GM19397 (cell line): ENCODE data around the gene TSC22D1.
"Not testable (repeated sequence)": the region's sequence is repeated elsewhere in the genome, so short reads cannot be mapped to it uniquely, and the experiment has no call there.

Source experiments
- ATAC-seq: cut with Tn5 transposase; IDR thresholded peaks from one replicate; pipeline ENCODE4 v1.9.1; 2021; ENCODE audit warnings: mild to moderate bottlenecking, moderate library complexity; ENCODE audit not compliant: unreplicated experiment

TSC22D1 gene

DNA sequence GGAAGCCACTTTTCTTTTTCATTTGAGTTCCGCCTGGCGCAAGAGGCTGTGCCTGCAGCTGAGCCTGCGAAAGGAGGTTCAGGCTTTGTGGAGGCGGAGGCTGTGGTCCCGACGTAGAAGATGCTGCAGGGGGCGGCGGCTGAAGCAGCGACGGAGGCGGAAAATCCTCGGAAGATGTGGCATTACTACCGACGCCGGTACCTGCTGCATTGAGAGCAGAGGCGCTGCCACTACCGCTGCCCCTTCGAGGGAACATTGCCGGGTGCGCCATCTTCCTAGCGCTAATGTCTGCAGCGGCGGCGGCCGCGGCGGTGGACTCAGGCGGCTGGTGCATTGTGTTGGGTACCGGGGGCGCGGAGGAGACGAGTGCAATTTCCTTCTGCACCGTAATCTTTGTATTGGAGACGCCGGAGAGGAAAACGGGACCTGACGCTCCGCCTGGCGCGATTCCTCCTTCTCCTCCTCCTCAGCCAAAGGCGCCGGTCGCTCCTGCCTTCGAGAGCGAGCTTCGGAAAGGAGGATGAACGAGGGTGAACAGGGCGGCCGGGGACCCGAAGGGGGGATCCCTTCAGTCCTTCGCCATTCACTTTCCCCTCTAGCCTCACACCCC, at the start of gene TSC22D1:
Gene TSC22D1, minus strand, starts transcription at position 590 of the 610 bp plus-strand sequence. Its CDS starts 256 bp downstream, at position 334.
- ATAC-seq = no peak

DNA sequence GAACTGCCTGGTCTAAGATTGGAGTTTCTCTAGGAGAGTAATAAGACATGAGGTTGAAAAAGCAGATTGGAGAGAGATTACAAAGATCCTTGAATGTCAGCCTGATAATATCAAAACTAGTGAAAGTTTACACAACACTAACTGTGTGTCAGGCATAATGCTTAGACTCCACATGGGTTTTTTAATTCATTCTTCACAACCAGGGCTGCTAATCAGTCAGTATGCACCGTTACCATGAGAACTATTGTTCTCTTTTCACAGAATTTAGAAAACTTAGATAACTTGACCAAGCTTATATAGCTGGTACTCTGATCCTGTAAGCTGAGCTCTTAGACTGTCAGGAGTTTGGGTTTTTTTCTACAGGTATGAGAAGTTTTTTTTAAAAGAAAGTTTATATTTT, 46.6 kb upstream of the TSC22D1 start:
- no peak for ATAC-seq

DNA sequence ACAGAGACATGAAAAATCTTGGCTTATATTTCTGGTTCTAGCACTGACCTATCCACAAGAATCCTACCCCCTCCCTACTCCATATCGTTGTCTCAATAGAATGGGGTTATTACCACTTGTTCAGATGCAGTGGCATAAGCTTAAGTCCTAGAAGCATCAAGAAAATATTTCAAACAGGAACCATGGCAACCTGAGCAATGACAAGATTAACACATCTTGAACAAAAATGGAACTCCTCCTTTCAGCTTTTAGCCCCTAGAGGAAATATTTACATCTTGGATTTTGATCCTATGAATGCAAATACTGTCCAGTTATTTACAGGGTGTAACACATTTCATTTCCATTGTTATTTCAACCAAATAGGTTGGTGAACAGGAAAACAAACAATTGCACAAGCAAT, 46.1 kb upstream of the TSC22D1 start:
- no peak for ATAC-seq

DNA sequence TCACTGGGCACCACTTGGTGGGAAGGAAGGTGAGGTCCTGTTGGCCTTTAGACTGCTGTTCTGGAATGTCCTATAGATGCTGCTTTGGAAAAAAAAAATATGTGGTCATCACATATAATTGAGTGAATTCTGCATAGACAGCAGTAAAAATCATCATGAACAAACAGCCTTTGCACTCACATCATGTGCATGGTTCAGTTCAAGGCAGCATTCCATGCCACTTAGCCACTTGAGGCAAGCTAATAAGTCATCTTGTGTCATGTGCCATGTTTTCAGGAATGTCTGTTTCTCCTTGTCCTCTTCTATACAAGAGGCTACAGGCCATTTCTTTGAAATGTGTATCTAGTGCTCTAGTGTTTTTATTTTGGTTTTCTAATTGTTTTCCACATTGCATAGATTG, 43.9 kb upstream of the TSC22D1 start:
- ATAC-seq = no peak

GRCh38 chr13:44619651-44620050, 43.5 kb upstream of the TSC22D1 start:
- no peak for ATAC-seq

GRCh38 chr13:44618326-44618725, 42.2 kb upstream of the TSC22D1 start:
- no peak for ATAC-seq

DNA sequence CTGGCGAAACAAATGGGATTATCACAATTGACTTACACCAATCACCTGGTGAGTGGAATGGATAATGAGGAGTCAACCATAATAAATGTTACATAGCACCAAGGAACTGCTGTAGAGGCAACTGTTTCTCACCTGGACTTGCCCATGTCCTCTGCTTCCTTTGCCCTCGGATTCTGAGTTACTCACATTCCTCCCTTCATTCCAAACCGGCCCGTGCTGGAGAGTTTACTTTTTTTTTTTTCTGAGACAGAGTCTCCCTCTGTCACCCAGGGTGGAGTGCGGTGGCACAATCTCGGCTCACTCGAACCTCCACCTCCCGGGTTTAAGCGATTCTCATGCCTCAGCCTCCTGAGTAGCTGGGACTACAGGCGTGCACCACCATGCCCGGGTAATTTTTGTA, 41.5 kb upstream of the TSC22D1 start:
- ATAC-seq = no peak

DNA sequence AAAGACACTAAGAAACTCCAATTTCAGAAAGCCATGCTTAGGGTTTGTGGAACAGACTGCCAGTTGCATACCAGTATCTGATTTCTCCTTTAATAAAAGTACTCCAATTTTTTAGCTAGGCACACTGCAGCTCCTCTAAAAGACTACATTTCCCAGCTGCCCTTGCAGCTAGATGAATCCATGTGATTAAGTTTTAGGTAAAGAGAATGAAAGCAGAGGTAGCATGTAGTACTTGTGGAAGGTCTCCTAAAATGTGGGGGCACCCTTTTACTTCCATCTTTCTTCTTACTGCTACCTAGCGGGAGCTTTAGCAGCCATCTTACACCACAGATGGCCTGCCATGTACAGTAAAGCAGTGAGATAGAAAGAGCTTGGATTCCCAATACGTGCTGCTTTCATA, 33.0 kb upstream of the TSC22D1 start:
- ATAC-seq = no peak

- no peak for ATAC-seq
Measured at GRCh38 chr13:44605721-44606120, 29.6 kb upstream of the TSC22D1 start.

DNA sequence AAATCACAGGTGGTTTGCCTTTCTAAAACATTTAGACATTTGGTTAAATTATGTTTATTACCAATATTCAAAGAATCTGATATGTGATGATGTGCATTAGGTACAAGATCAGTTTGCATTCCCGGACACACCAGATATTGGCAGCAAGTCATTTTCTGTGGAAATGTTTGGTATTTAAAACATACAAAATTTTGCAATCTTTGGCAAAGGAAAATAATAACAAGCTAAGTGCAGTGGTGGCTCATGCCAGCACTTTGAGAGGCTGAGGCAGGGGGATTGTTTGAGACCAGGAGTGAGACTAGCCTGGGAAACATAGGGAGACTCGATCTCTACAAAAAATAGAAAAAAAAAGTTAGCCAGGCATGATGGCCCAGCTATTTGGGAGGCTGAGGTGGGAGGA, 29.1 kb upstream of the TSC22D1 start:
- ATAC-seq = no peak

DNA sequence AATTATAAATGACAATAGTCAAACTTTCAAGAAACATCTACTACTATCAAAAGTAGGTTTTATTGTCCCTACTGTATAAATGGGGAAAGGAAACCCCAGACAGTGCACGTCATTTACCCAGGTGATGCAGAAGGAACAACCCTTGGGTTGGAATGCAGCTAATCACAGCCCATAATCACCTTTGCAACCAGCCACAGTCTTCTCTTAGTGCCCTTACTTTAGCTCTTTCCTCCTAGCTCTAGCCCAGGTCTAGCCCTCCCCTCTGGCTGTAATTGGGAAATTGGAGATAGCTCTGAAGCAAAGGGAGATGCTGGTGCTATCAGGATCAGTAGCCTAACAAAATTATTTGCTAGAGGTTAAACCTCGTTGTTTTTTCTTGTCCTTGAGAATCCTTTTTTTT, 25.5 kb upstream of the TSC22D1 start:
- no peak for ATAC-seq

DNA sequence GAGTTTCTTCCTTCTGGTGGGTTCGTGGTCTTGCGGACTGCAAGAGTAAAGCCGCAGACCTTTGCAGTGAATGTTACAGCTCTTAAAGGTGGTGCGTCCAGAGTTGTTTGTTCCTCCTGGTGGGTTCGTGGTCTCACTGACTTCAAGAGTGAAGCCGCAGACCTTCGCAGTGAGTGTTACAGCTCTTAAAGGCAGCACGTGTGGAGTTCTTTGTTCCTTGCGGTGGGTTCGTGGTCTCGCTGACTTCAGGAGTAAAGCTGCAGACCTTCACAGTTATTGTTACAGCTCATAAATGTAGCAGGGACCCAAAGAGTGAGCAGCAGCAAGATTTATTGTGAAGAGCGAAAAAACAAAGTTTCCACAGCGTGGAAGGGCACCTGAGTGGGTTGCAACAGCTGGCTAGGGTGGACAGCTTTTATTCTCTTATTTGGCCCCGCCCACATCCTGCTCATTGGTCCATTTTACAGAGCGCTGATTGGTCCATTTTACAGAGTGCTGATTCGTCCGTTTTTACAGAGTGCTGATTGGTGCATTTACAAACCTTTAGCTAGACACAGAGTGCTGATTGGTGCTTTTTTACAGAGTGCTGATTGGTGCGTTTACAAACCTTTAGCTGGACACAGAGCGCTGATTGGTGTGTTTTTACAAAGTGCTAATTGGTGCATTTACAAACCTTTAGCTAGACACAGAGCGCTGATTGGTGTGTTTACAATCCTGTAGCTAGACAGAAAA, 17.9 kb upstream of the TSC22D1 start:
- ATAC-seq = not testable (repeated sequence)

- ATAC-seq = no peak
Measured at GRCh38 chr13:44592216-44592847, 16.2 kb upstream of the TSC22D1 start.

GRCh38 chr13:44591316-44591715, 15.2 kb upstream of the TSC22D1 start:
- no peak for ATAC-seq

GRCh38 chr13:44583137-44583536, 7.0 kb upstream of the TSC22D1 start:
- no peak for ATAC-seq

DNA sequence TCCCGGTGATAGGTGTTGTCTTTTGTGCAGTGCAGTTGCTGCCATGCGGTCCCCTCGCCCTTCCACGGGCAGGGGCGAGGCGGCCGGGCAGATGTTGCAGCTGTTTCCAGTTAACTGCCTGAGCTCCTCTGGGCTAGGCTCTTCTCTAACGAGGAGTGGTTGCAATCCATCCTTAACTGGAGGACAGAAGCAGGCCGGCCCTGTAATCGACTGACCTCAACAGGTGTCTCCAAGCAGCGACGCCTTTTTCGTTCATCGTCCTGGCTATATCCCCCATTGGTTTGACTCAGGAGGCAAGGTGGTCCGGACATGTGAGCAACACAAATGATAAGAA, 1.9 kb upstream of the TSC22D1 start:
- ATAC-seq = no peak

DNA sequence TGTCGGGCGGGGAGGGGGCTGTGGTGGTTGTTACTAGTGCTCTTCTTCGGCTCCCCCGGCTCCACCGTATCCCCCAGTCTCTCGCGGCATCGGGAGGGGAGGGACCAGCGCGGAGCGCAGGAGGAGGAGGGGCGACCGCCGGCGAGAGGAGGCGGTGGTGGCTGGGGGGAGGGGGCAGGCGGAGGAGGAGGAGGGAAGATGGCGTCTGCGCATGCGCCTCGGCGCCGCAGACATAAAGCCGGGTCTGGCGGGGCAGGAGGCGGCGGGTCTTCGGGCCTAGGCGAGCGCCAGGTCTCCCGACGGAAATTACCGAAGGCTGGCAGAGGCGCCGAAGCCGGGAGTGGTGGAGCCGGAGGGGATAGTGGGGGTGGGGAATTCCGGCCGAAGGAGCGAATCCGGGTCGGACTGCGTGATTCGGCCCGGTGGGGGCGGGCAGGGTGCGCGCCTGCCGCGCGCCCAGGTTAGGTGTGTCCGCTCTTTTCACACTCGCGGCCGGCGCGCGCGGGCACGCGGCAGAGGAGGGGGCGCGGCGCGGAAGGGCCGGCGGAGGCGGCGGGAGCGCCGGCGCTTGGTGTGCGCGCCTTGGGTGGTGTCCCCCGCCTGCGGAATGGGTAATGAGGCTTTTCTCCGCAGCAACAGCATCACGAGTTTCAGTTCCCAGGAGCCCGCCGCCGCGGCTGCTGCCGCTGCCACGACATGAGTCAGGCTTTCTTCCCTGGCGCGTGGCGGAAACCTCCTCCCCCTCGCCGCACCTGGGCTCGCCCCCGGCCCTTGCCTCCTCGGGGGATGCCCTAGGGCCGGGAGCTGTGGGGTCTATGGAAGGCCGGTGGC, 1.3 kb upstream of the TSC22D1 start:
- peak; percentile 65 for ATAC-seq

DNA sequence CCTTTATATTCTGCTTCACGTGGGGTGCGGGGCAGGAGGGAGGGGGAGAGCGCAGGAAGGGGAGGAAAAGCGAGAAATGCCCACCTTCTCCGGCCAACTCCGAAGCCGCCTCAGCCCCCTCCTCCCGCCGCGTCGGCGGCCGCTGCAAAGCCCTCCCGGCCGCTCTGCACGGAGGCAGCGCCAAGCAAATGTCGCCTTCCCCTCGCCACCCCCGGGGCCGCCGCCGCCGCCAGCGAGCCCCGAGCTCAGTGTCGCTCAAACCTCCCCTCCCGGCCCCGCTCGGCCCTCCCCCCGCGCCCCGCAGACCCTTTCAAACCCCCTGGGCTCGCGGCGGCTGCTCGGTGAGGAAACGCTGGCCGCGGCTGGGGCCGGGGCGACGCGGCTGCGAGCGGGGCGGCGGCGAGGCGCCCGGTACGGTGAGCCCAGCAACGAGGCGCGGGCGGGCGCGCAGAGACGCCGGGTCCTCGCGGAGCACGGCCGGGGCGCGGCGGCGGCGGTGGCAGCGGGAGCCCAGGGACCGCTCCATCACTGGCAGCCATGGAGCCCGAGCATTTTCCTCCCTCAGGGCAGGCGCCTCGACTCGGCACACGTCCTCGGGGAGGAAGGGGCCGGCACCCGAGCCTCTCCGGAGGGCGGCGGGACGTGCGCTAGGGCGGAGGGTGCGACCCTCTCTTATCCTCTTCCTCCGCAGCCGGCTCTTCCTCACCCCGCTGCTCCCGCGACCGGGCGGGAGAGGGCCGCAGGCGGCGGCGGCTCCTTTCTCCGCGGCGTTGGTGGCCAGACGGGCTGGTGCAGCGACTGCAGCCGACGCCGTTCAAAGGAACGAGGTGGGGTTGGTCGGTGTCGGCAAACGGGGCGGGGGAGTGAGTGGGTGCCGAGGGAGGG, 463 bp upstream of the TSC22D1 start:
- ATAC-seq = peak; percentile 19

DNA sequence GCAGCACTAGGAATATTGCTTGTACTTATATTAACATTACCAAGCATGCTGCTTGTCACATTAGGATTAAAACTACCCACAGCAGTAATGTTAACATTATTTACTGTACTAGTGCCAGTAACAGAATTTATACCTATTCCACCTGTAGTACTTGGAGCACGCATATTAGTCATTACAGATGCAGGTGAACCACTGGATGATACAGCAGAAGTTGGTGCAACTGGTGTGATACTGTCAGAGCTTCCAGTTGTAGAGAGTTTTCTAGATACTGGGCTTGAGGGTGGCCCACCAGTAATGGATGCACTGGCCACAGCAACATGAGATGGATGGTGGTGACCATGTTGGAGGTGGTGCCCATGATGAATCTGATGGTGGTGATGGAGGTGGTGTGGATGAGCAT, 1.1 kb downstream of the TSC22D1 start:
- ATAC-seq = no peak

- ATAC-seq = no peak
Measured at GRCh38 chr13:44574466-44574855, 1.7 kb downstream of the TSC22D1 start.
